Sigmoid colon (tissue), 4 donors: ENCODE measurements around the gene TTC22.

Experiments used
- CTCF ChIP-seq, 4 experiments: fragments of 450-650 bp in 3 of 4; fragments of 200-600 bp in 1 of 4; IDR thresholded peaks; one replicate each; pipeline ENCODE4 v1.5.1; 2016 to 2019; ENCODE audit warnings: antibody characterized with exemption in 4 of 4, mild to moderate bottlenecking in 3 of 4, moderate library complexity in 2 of 4
- EP300 ChIP-seq, 4 donors: sonication (generic); formaldehyde crosslinking; IDR thresholded peaks; one replicate each; pipeline ENCODE4 v1.6.1; 2017; ENCODE audit warnings: antibody characterized with exemption in 4 of 4
- POLR2A ChIP-seq, 2 donors: fragments of 450-650 bp; IDR thresholded peaks; one replicate each; pipeline ENCODE4 v1.6.1; 2016; ENCODE audit warnings: antibody characterized with exemption in 2 of 2, mild to moderate bottlenecking in 2 of 2, moderate library complexity in 2 of 2
- POLR2AphosphoS5 ChIP-seq, 4 donors: sonication (generic); formaldehyde crosslinking; IDR thresholded peaks; one replicate each; pipeline ENCODE4 v1.6.1; 2017; ENCODE audit warnings: antibody characterized with exemption in 4 of 4

- TF ChIP-seq CTCF (IDR thresholded peaks at IDR 0.05) (no peak), POLR2AphosphoS5 (IDR thresholded peaks at IDR 0.05) (no peak), POLR2A (IDR thresholded peaks at IDR 0.05) (no peak), EP300 (IDR thresholded peaks at IDR 0.05) (no peak)
These were observed 47.2 kb upstream of the TTC22 start for GRCh38 chr1:54848134-54848948.
